ENCODE measurements around the gene PMEPA1.

PMEPA1 gene

GRCh38 chr20:57736738-57737347 lies 27.0 kb upstream of the PMEPA1 start:
- DNase-seq (ENCODE audit: low read depth in 2 of 2): no peak

- DNase-seq (ENCODE audit: low read depth in 2 of 2): no peak
Measured at GRCh38 chr20:57735831-57736737, 26.3 kb upstream of the PMEPA1 start.

- DNase-seq (ENCODE audit: low read depth in 2 of 2): no peak
Measured at GRCh38 chr20:57734754-57735153, 24.9 kb upstream of the PMEPA1 start.

GRCh38 chr20:57732226-57732625 lies 22.4 kb upstream of the PMEPA1 start:
- DNase-seq (ENCODE audit: low read depth in 2 of 2): no peak

GRCh38 chr20:57728762-57729161 lies 18.9 kb upstream of the PMEPA1 start:
- no peak for DNase-seq (ENCODE audit: low read depth in 2 of 2)

GRCh38 chr20:57727863-57728262 lies 18.0 kb upstream of the PMEPA1 start:
- no peak for DNase-seq (ENCODE audit: low read depth in 2 of 2)

- no peak for DNase-seq (ENCODE audit: low read depth in 2 of 2)
Measured at GRCh38 chr20:57725636-57726035, 15.8 kb upstream of the PMEPA1 start.

- DNase-seq (ENCODE audit: low read depth in 2 of 2): no peak
Measured at GRCh38 chr20:57724610-57725405, 15.0 kb upstream of the PMEPA1 start.

- DNase-seq (ENCODE audit: low read depth in 2 of 2): no peak
Measured at GRCh38 chr20:57723816-57724215, 14.0 kb upstream of the PMEPA1 start.

- DNase-seq (ENCODE audit: low read depth in 2 of 2): no peak
Measured at GRCh38 chr20:57719951-57720350, 10.1 kb upstream of the PMEPA1 start.

- peak; percentile 90 for DNase-seq (ENCODE audit: low read depth in 2 of 2)
Measured at GRCh38 chr20:57718490-57719009, 8.7 kb upstream of the PMEPA1 start.

GRCh38 chr20:57717797-57718196 lies 8.0 kb upstream of the PMEPA1 start:
- no peak for DNase-seq (ENCODE audit: low read depth in 2 of 2)

- DNase-seq (ENCODE audit: low read depth in 2 of 2): no peak
Measured at GRCh38 chr20:57716901-57717300, 7.1 kb upstream of the PMEPA1 start.

GRCh38 chr20:57716202-57716601 lies 6.4 kb upstream of the PMEPA1 start:
- DNase-seq (ENCODE audit: low read depth in 2 of 2): peak; percentile 32 to 40

- DNase-seq (ENCODE audit: low read depth in 2 of 2): no peak
Measured at GRCh38 chr20:57715268-57715904, 5.6 kb upstream of the PMEPA1 start.

- DNase-seq (ENCODE audit: low read depth in 2 of 2): peak in 1 of 2 experiments; percentile 19
Measured at GRCh38 chr20:57714409-57715267, 4.8 kb upstream of the PMEPA1 start.

- no peak for DNase-seq (ENCODE audit: low read depth in 2 of 2)
Measured at GRCh38 chr20:57713951-57714350, 4.1 kb upstream of the PMEPA1 start.

- DNase-seq (ENCODE audit: low read depth in 2 of 2): no peak
Measured at GRCh38 chr20:57713505-57713903, 3.7 kb upstream of the PMEPA1 start.

- no peak for DNase-seq (ENCODE audit: low read depth in 2 of 2)
Measured at GRCh38 chr20:57712851-57713504, 3.2 kb upstream of the PMEPA1 start.

GRCh38 chr20:57712341-57712740 lies 2.5 kb upstream of the PMEPA1 start:
- no peak for DNase-seq (ENCODE audit: low read depth in 2 of 2)

Measured in fibroblast of skin of left biceps (primary cell).